SH-SY5Y (cell line): Measurements from ENCODE around the gene INSIG2.

Experiments used
- GATA2 ChIP-seq: IDR thresholded peaks from 2 replicates; pipeline ENCODE4 v1.6.1; 2011; ENCODE audit warnings: mild to moderate bottlenecking, low read depth, low read length
- GATA3 ChIP-seq: IDR thresholded peaks from 2 replicates; pipeline ENCODE4 v1.6.1; 2011; ENCODE audit warnings: low read depth, mild to moderate bottlenecking, low read length, moderate library complexity

The INSIG2 gene

GRCh38 chr2:118085173-118086023 is 2.9 kb upstream of the INSIG2 start:
- TF ChIP-seq GATA3 (no peak), GATA2 (no peak)

- no peak for TF ChIP-seq GATA3
- TF ChIP-seq GATA2, result no peak
Observed at GRCh38 chr2:118086024-118086633, 2.1 kb upstream of the INSIG2 start.

GRCh38 chr2:118089139-118089800 is 999 bp downstream of the INSIG2 start:
- TF ChIP-seq GATA3 (no peak), GATA2 (no peak)

- no peak for TF ChIP-seq GATA3
- no peak for TF ChIP-seq GATA2
Observed at GRCh38 chr2:118090387-118091139, 2.3 kb downstream of the INSIG2 start.

GRCh38 chr2:118091140-118091478 is 2.8 kb downstream of the INSIG2 start:
- no peak for TF ChIP-seq GATA3
- TF ChIP-seq GATA2, result no peak

- TF ChIP-seq GATA2, result no peak
Observed at GRCh38 chr2:118091631-118092030, 3.4 kb downstream of the INSIG2 start.

GRCh38 chr2:118094503-118094902 is 6.2 kb downstream of the INSIG2 start:
- TF ChIP-seq GATA3, result no peak
- TF ChIP-seq GATA2, result no peak

- TF ChIP-seq GATA3 (no peak), GATA2 (no peak)
Observed at GRCh38 chr2:118095610-118096009, 7.3 kb downstream of the INSIG2 start.

GRCh38 chr2:118097657-118098056 is 9.4 kb downstream of the INSIG2 start:
- TF ChIP-seq GATA3 (no peak), GATA2 (no peak)

- TF ChIP-seq GATA2, result no peak
- TF ChIP-seq GATA3, result no peak
Observed at GRCh38 chr2:118098307-118099030, 10.2 kb downstream of the INSIG2 start.

GRCh38 chr2:118102433-118103082 is 14.3 kb downstream of the INSIG2 start:
- TF ChIP-seq GATA3, result no peak
- no peak for TF ChIP-seq GATA2

GRCh38 chr2:118103951-118104940 is 16.0 kb downstream of the INSIG2 start:
- TF ChIP-seq GATA3 (no peak), GATA2 (no peak)
